Right lobe of liver (tissue), 4 donors: ENCODE results near the gene TSPAN31.

ENCODE experiments used
- CTCF ChIP-seq, 4 donors: fragments of 200-600 bp in 3 of 4; fragments of 450-650 bp in 1 of 4; IDR thresholded peaks; one replicate each; pipeline versions ENCODE4 v1.5.1 to v1.8.0; 2016 to 2022; ENCODE audit warnings: antibody characterized with exemption in 4 of 4, mild to moderate bottlenecking in 2 of 4
- POLR2A ChIP-seq: fragments of 450-650 bp; IDR thresholded peaks from one replicate; pipeline ENCODE4 v1.6.1; 2017; ENCODE audit warnings: antibody characterized with exemption, mild to moderate bottlenecking
- donor health status: DM: no; HTN: no; CAD: no.
- donor health status: DM: no; HTN: no; CAD: no.
- donor health status: DM: no; HTN: yes; CAD: no.

- no peak for TF ChIP-seq CTCF (IDR thresholded peaks at IDR 0.05)
- TF ChIP-seq POLR2A = no peak
Measured at GRCh38 chr12:57700317-57700716, 44.5 kb upstream of the TSPAN31 start.
